HEK293 (cell line): ENCODE measurements around the gene FBLN2.

ENCODE experiments used
- ATF2 ChIP-seq: fragments of 450-650 bp; formaldehyde crosslinking; IDR thresholded peaks from 2 replicates; pipeline ENCODE4 v1.5.1; 2016; ENCODE audit warnings: missing biosample characterization, missing genetic modification characterization, low read depth
- CTCF ChIP-seq: fragments of 450-650 bp; formaldehyde crosslinking; IDR thresholded peaks from 2 replicates; pipeline ENCODE4 v1.5.1; 2016; ENCODE audit warnings: missing biosample characterization, missing genetic modification characterization
- MZF1 ChIP-seq: fragments of 450-650 bp; formaldehyde crosslinking; IDR thresholded peaks from 2 replicates; pipeline ENCODE4 v1.5.1; 2017; ENCODE audit warnings: missing biosample characterization, missing genetic modification characterization, borderline replicate concordance
- SALL2 ChIP-seq: fragments of 450-650 bp; formaldehyde crosslinking; IDR thresholded peaks from 2 replicates; pipeline ENCODE4 v1.5.0; 2017; ENCODE audit warnings: missing biosample characterization, mild to moderate bottlenecking, missing genetic modification characterization, borderline replicate concordance
- SP2 ChIP-seq: fragments of 450-650 bp; formaldehyde crosslinking; IDR thresholded peaks from 2 replicates; pipeline ENCODE4 v1.5.1; 2016; ENCODE audit warnings: missing biosample characterization, missing genetic modification characterization
- ZBTB7A ChIP-seq: fragments of 450-650 bp; formaldehyde crosslinking; IDR thresholded peaks from 2 replicates; pipeline ENCODE4 v1.5.1; 2016; ENCODE audit warnings: low read depth, missing biosample characterization, missing genetic modification characterization
- ZBTB8A ChIP-seq: fragments of 450-650 bp; formaldehyde crosslinking; IDR thresholded peaks from 2 replicates; pipeline ENCODE4 v1.5.1; 2016; ENCODE audit warnings: missing biosample characterization, missing genetic modification characterization
- ZEB2 ChIP-seq: fragments of 450-650 bp; formaldehyde crosslinking; IDR thresholded peaks from 2 replicates; pipeline ENCODE4 v1.5.1; 2016; ENCODE audit warnings: missing biosample characterization, missing genetic modification characterization
- ZNF449 ChIP-seq: fragments of 450-650 bp; formaldehyde crosslinking; IDR thresholded peaks from 2 replicates; pipeline ENCODE4 v1.5.1; 2017; ENCODE audit warnings: missing biosample characterization, mild to moderate bottlenecking, missing genetic modification characterization, moderate library complexity
- ZNF549 ChIP-seq: fragments of 450-650 bp; IDR thresholded peaks from 2 replicates; pipeline ENCODE4 v1.5.1; 2018; ENCODE audit warnings: missing biosample characterization, missing genetic modification characterization, mild to moderate bottlenecking, inconsistent platforms, moderate library complexity
- ZNF626 ChIP-seq: fragments of 450-650 bp; sonication (Bioruptor Pico); formaldehyde crosslinking; IDR thresholded peaks from 2 replicates; pipeline ENCODE4 v1.5.1; 2018; ENCODE audit warnings: missing biosample characterization, missing genetic modification characterization, inconsistent platforms
- ZNF654 ChIP-seq: fragments of 450-650 bp; formaldehyde crosslinking; IDR thresholded peaks from 2 replicates; pipeline ENCODE4 v1.5.1; 2016; ENCODE audit warnings: low read depth, missing biosample characterization, missing genetic modification characterization
- ZNF660 ChIP-seq: fragments of 450-650 bp; IDR thresholded peaks from 2 replicates; pipeline ENCODE4 v1.5.1; 2018; ENCODE audit warnings: missing biosample characterization, mild to moderate bottlenecking, missing genetic modification characterization
- ZNF768 ChIP-seq: fragments of 450-650 bp; formaldehyde crosslinking; IDR thresholded peaks from 2 replicates; pipeline ENCODE4 v1.5.1; 2018; ENCODE audit warnings: missing biosample characterization, mild to moderate bottlenecking, missing genetic modification characterization

GRCh38 chr3:13660042-13660874 lies 111.3 kb downstream of the FBLN2 start:
- no peak for TF ChIP-seq CTCF (tag by site-specific recombination)
- no peak for TF ChIP-seq ATF2 (tag by site-specific recombination)
- no peak for TF ChIP-seq ZBTB7A (tag by site-specific recombination)
- no peak for TF ChIP-seq ZNF549 (tag by site-specific recombination)
- TF ChIP-seq ZNF654: no peak
- TF ChIP-seq ZBTB8A: no peak
- no peak for TF ChIP-seq ZNF660 (tag by site-specific recombination)
- TF ChIP-seq SALL2 (tag by site-specific recombination): no peak
- TF ChIP-seq MZF1: no peak
- TF ChIP-seq SP2 (tag by site-specific recombination): no peak
- TF ChIP-seq ZEB2 (tag by site-specific recombination): no peak
- no peak for TF ChIP-seq ZNF768 (tag by site-specific recombination)
- no peak for TF ChIP-seq ZNF449
- TF ChIP-seq ZNF626: no peak
